Endothelial cell of umbilical vein (primary cell): Measurements from ENCODE around the gene MC3R. TPM values are rescaled to one million over a fixed set of nuclear protein-coding genes. Genes with fewer than 3 reads are reported as not detected.

ENCODE experiments used
- BruUV-seq: library from RNA; stranded (reverse); fragments of 400-500 nt; replicated peaks from 2 replicates; lab custom pipeline; 2021; lab: Mats Ljungman, UMichigan
- CTCF ChIA-PET: fragments of 300-600, 350-600 bp; sonication (Branson Sonifier 250); formaldehyde crosslinking; loops from one replicate; lab custom pipeline; 2021; ENCODE audit warnings: antibody characterized with exemption, inconsistent platforms; lab: Charles Lee
- POLR2A ChIA-PET: fragments of 300-600, 350-600 bp; sonication (Branson Sonifier 250); formaldehyde crosslinking; loops from one replicate; lab custom pipeline; 2021; ENCODE audit warnings: antibody characterized with exemption, inconsistent platforms; lab: Charles Lee
- DNase-seq: peaks from one replicate; pipeline ENCODE4 v3.0.0-alpha.2; 2011; ENCODE audit warnings: low read depth, low spot score
- FAIRE-seq: peaks from 2 replicates; lab custom pipeline; 2011; peaks lifted over from hg19 to GRCh38; lab: Jason Lieb, UNC
- H2AFZ ChIP-seq: 2 replicates; pipeline ENCODE4 v1.6.0; 2012; ENCODE audit warnings: low read depth, low read length, control low read depth, inconsistent platforms
- H3K27ac ChIP-seq: 2 replicates; pipeline ENCODE4 v1.5.1; 2011; ENCODE audit warnings: low read depth, mild to moderate bottlenecking, control low read depth, low read length, moderate library complexity; ENCODE audit not compliant: insufficient read depth
- H3K27me3 ChIP-seq, 2 experiments: 2 replicates each; pipeline versions ENCODE4 v1.6.0 to v1.6.1; 2011; ENCODE audit warnings: low read length in 2 of 2, mixed read lengths in 1 of 2; ENCODE audit not compliant: control insufficient read depth in 2 of 2, insufficient read depth in 2 of 2
- H3K36me3 ChIP-seq, 2 experiments: 2 replicates in 1 of 2; 3 replicates in 1 of 2; pipeline ENCODE4 v1.5.1; 2011; ENCODE audit warnings: low read length in 2 of 2, mild to moderate bottlenecking in 1 of 2, moderate library complexity in 1 of 2; ENCODE audit not compliant: control insufficient read depth in 2 of 2, insufficient read depth in 2 of 2; ENCODE audit errors: extremely low read depth in 1 of 2
- H3K4me1 ChIP-seq: 3 replicates; pipeline ENCODE4 v1.5.1; 2011; ENCODE audit warnings: mild to moderate bottlenecking, low read length; ENCODE audit not compliant: control insufficient read depth, insufficient read depth; ENCODE audit errors: extremely low read depth
- H3K4me2 ChIP-seq: 2 replicates; pipeline ENCODE4 v1.6.1; 2011; ENCODE audit warnings: low read length, control low read depth, mixed read lengths; ENCODE audit not compliant: insufficient read depth
- H3K4me3 ChIP-seq, 3 experiments: fragments of 200-600 bp in 1 of 3; sonication (generic), shearing (Covaris generic) in 1 of 3; replicated peaks in 1 of 3; 2 replicates each; pipeline ENCODE4 v1.5.1; 2011 to 2016; ENCODE audit warnings: control low read depth in 3 of 3, low read length in 3 of 3, mild to moderate bottlenecking in 2 of 3, inconsistent platforms in 1 of 3, low read depth in 1 of 3, moderate library complexity in 1 of 3; ENCODE audit not compliant: insufficient read depth in 1 of 3
- H3K79me2 ChIP-seq: 2 replicates; pipeline ENCODE4 v1.6.0; 2012; ENCODE audit warnings: low read length, inconsistent platforms; ENCODE audit not compliant: control insufficient read depth, insufficient read depth
- H3K9ac ChIP-seq: replicated peaks from 2 replicates; pipeline ENCODE3; 2011; ENCODE audit warnings: low read length, control low read depth; ENCODE audit not compliant: insufficient read depth; ENCODE audit errors: extremely low read depth
- H3K9me1 ChIP-seq: replicated peaks from 3 replicates; pipeline ENCODE4 v1.6.0; 2011; ENCODE audit warnings: mild to moderate bottlenecking, low read length; ENCODE audit not compliant: control insufficient read depth, insufficient read depth; ENCODE audit errors: extremely low read depth
- H3K9me3 ChIP-seq: replicated peaks from 2 replicates; pipeline ENCODE4 v1.5.1; 2012; ENCODE audit warnings: low read length, inconsistent platforms; ENCODE audit not compliant: control insufficient read depth, insufficient read depth
- H4K20me1 ChIP-seq: replicated peaks from 2 replicates; pipeline ENCODE3; 2011; ENCODE audit warnings: mild to moderate bottlenecking, low read length; ENCODE audit not compliant: control insufficient read depth, insufficient read depth; ENCODE audit errors: extremely low read depth
- EZH2 ChIP-seq: IDR thresholded peaks from 2 replicates; pipeline ENCODE4 v1.6.1; 2012; ENCODE audit warnings: borderline replicate concordance, low read depth, mild to moderate bottlenecking, moderate library complexity, low read length, inconsistent platforms; ENCODE audit not compliant: severe bottlenecking
- FOS ChIP-seq: IDR thresholded peaks from 2 replicates; pipeline ENCODE4 v1.6.1; 2011; ENCODE audit warnings: mild to moderate bottlenecking, low read length, moderate library complexity, borderline replicate concordance; ENCODE audit not compliant: insufficient read depth
- GATA2 ChIP-seq: IDR thresholded peaks from 2 replicates; pipeline ENCODE4 v1.7.0; 2011; ENCODE audit warnings: low read depth, mild to moderate bottlenecking, moderate library complexity, mixed read lengths, low read length; ENCODE audit not compliant: insufficient read length, insufficient read depth
- JUN ChIP-seq: IDR thresholded peaks from 2 replicates; pipeline ENCODE4 v1.6.1; 2011; ENCODE audit warnings: borderline replicate concordance, low read depth; ENCODE audit not compliant: insufficient read length, insufficient read depth
- MYC ChIP-seq: IDR thresholded peaks from one replicate; pipeline ENCODE4 v1.6.1; 2011; ENCODE audit warnings: mild to moderate bottlenecking, low read depth, low read length
- POLR2AphosphoS5 ChIP-seq: IDR thresholded peaks from 2 replicates; pipeline ENCODE4 v1.6.1; 2012; ENCODE audit warnings: low read depth, mild to moderate bottlenecking, control low read depth, low read length, moderate library complexity; ENCODE audit not compliant: insufficient read depth
- dilution Hi-C: fragments of 300-500 bp; cut with MboI; formaldehyde crosslinking; loops from one replicate; pipeline ENCODE4 v1.15.0; 2019; ENCODE audit warnings: low sequenced_read_pairs; ENCODE audit not compliant: extremely low pct_ligation_motif_present
- intact Hi-C: fragments of 100-400 bp; cut with micrococcal nuclease; formaldehyde crosslinking; loops from one replicate; pipeline ENCODE4 v1.10.0; 2022
- polyA plus RNA-seq, 4 experiments: library from polyadenylated mRNA; depleted of rRNA in 3 of 4; stranded (reverse) in 3 of 4; unstranded in 1 of 4; fragments of >200 nt; gene quantifications; 2 replicates each; pipeline versions ENCODE4 v1.2.1 to v1.2.3, GENCODE V29; 2011 to 2012; ENCODE audit warnings: missing spikeins in 1 of 4
- total RNA-seq: library from RNA; stranded (reverse); gene quantifications from 2 replicates; pipeline ENCODE4 v1.2.3, GENCODE V29; 2021
- TF ChIP-seq, protein P1 (sequence below): IDR thresholded peaks from 2 replicates; pipeline ENCODE4 v1.6.1; 2011; ENCODE audit not compliant: insufficient read depth, insufficient read length
- TF ChIP-seq, protein P2 (sequence below), 2 donors: IDR thresholded peaks; 1 replicate in 1 of 2; 2 replicates in 1 of 2; pipeline ENCODE4 v1.5.1; 2011; ENCODE audit warnings: low read length in 2 of 2, mild to moderate bottlenecking in 2 of 2, moderate library complexity in 2 of 2, control low read depth in 1 of 2, inconsistent platforms in 1 of 2, low read depth in 1 of 2; ENCODE audit not compliant: insufficient read depth in 1 of 2; ENCODE audit errors: extremely low read depth in 1 of 2

The MC3R gene
- total and polyA plus RNA-seq, 2 donors (not counting 3 experiments of a cell fraction or from before 2014, with no cell fraction given): not detected

GRCh38 chr20:56274156-56274555, 25.6 kb downstream of the MC3R start:
- dilution Hi-C loops (no loop called here), intact Hi-C loops (no loop called here)
- ChIA-PET CTCF (no interaction called here), POLR2A (no interaction called here)
- no peaks in the 10 kb centered on the region for H3K9me1 ChIP-seq
- H3K4me3 ChIP-seq: no peak overlapping the region
- H3K27me3 ChIP-seq: no peaks in the 10 kb centered on the region
- no peaks in the 10 kb centered on the region for H3K4me1 ChIP-seq
- FAIRE-seq (no peak), DNase-seq (no peak)
- TF ChIP-seq JUN (no peak), GATA2 (no peak), POLR2AphosphoS5 (no peak), MYC (no peak), EZH2 (no peak), FOS (no peak)
- TF ChIP-seq, protein P1, sequence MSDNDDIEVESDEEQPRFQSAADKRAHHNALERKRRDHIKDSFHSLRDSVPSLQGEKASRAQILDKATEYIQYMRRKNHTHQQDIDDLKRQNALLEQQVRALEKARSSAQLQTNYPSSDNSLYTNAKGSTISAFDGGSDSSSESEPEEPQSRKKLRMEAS: no peak
- TF ChIP-seq, protein P2, sequence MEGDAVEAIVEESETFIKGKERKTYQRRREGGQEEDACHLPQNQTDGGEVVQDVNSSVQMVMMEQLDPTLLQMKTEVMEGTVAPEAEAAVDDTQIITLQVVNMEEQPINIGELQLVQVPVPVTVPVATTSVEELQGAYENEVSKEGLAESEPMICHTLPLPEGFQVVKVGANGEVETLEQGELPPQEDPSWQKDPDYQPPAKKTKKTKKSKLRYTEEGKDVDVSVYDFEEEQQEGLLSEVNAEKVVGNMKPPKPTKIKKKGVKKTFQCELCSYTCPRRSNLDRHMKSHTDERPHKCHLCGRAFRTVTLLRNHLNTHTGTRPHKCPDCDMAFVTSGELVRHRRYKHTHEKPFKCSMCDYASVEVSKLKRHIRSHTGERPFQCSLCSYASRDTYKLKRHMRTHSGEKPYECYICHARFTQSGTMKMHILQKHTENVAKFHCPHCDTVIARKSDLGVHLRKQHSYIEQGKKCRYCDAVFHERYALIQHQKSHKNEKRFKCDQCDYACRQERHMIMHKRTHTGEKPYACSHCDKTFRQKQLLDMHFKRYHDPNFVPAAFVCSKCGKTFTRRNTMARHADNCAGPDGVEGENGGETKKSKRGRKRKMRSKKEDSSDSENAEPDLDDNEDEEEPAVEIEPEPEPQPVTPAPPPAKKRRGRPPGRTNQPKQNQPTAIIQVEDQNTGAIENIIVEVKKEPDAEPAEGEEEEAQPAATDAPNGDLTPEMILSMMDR (IDR thresholded peaks at IDR 0.05; ENCODE audit: extremely low read depth in 1 of 2, insufficient read depth in 1 of 2, low read depth in 1 of 2, low read length in 2 of 2): no peak
- no peaks in the 10 kb centered on the region for H3K36me3 ChIP-seq
- BruUV-seq: no TSS peak
- H3K79me2 ChIP-seq: no peaks in the 10 kb centered on the region
- H3K9me3 ChIP-seq: no peaks in the 10 kb centered on the region
- H3K27ac ChIP-seq: no peak overlapping the region
- no peak overlapping the region for H3K4me2 ChIP-seq
- no peaks in the 10 kb centered on the region for H4K20me1 ChIP-seq
- no peak overlapping the region for H2AFZ ChIP-seq
- no peak overlapping the region for H3K9ac ChIP-seq
